Activated CD4-positive, alpha-beta memory T cell treated with anti-CD3 and anti-CD28 coated beads for 36 hours (primary cell): ENCODE results near the gene SYMPK. TPM values are rescaled to one million over a fixed set of nuclear protein-coding genes. Genes with fewer than 3 reads are reported as not detected.

Source experiments
- CTCF ChIA-PET: fragments of 350-600 bp; sonication (Branson Sonifier 250); formaldehyde crosslinking; loops from one replicate; lab custom pipeline; 2021; ENCODE audit warnings: antibody characterized with exemption, inconsistent platforms; lab: Charles Lee
- POLR2A ChIA-PET: fragments of 350-600 bp; sonication (Branson Sonifier 250); formaldehyde crosslinking; loops from one replicate; lab custom pipeline; 2021; ENCODE audit warnings: antibody characterized with exemption; lab: Charles Lee
- DNase-seq: peaks from one replicate; pipeline ENCODE4 v3.0.0-alpha.2; 2020
- H3K27ac Mint-ChIP-seq: one replicate; pipeline ENCODE4 v1.8.0; 2021; ENCODE audit warnings: mixed read lengths
- H3K27me3 Mint-ChIP-seq: one replicate; pipeline ENCODE4 v1.8.0; 2021; ENCODE audit warnings: mixed read lengths
- H3K36me3 Mint-ChIP-seq: one replicate; pipeline ENCODE4 v1.8.0; 2021; ENCODE audit warnings: mixed read lengths
- H3K4me1 Mint-ChIP-seq: one replicate; pipeline ENCODE4 v1.8.0; 2021; ENCODE audit warnings: low read depth, mixed read lengths
- H3K4me3 Mint-ChIP-seq: one replicate; pipeline ENCODE4 v1.8.0; 2021; ENCODE audit warnings: mild to moderate bottlenecking, mixed read lengths
- H3K9me3 Mint-ChIP-seq: one replicate; pipeline ENCODE4 v1.8.0; 2021; ENCODE audit warnings: mixed read lengths
- intact Hi-C: fragments of 100-400 bp; cut with micrococcal nuclease; formaldehyde crosslinking; loops from one replicate; pipeline ENCODE4 v1.15.1; 2023
- total RNA-seq, 2 experiments: library from RNA; stranded (reverse); gene quantifications; one replicate each; pipeline ENCODE4 v1.2.3, GENCODE V29; 2021

The SYMPK gene
- total RNA-seq, 2 experiments from 2014 or later: 87.8 to 91.6 TPM

GRCh38 chr19:45793876-45794275 is 69.1 kb downstream of the SYMPK start:
- H3K9me3 Mint-ChIP-seq: no peaks in the 10 kb centered on the region
- POLR2A ChIA-PET: no interaction called here
- H3K27ac Mint-ChIP-seq: no peak overlapping the region
- CTCF ChIA-PET: interaction anchor here (2.0 to 2.4 kb wide), 2 partner anchors 23 to 24 kb away, joined by 6 to 16 read pairs; partner anchors contain the start of gene SIX5
- no peak for DNase-seq
- H3K27me3 Mint-ChIP-seq: peaks cover 24% of the 10 kb centered on the region
- H3K4me1 Mint-ChIP-seq: peaks cover 32% of the 10 kb centered on the region
- peaks cover 20% of the 10 kb centered on the region for H3K36me3 Mint-ChIP-seq
- peak overlapping the region; percentile 10 for H3K4me3 Mint-ChIP-seq
- intact Hi-C loops: loop anchor here (1.0 to 2.0 kb wide), 2 partner anchors 15 to 69 kb away; partner anchors contain the start of gene SYMPK

- Mint-ChIP-seq H3K4me3 (peak overlapping the region; percentile 68), H3K27ac (peak overlapping the region; percentile 79), H3K9me3 (no peaks in the 10 kb centered on the region), H3K27me3 (peaks cover 21% of the 10 kb centered on the region), H3K36me3 (peaks cover 27% of the 10 kb centered on the region), H3K4me1 (peaks cover 30% of the 10 kb centered on the region)
- no peak for DNase-seq
- POLR2A ChIA-PET: interaction anchor here (0.7 to 1.4 kb wide), 4 partner anchors 14 to 70 kb away, joined by 3 read pairs; partner anchors contain the start of gene SIX5
- CTCF ChIA-PET: interaction anchor here (0.5 to 2.4 kb wide), 4 partner anchors 23 to 1691 kb away, joined by 3 to 16 read pairs (median 4); partner anchors contain the start of genes KPTN and SIX5
- intact Hi-C loops: loop anchor here (1.0 to 2.0 kb wide), 2 partner anchors 14 to 70 kb away; partner anchors contain the start of gene SYMPK
These were observed 69.8 kb downstream of the SYMPK start for GRCh38 chr19:45793178-45793564.

- no peaks in the 10 kb centered on the region for H3K9me3 Mint-ChIP-seq
- intact Hi-C loops: loop anchor here (1.0 to 2.0 kb wide), 3 partner anchors 13 to 75 kb away; partner anchors contain the start of gene SYMPK
These were observed 70.3 kb downstream of the SYMPK start, which contains the start of gene DMWD for GRCh38 chr19:45792470-45793177. DMWD (minus strand) TSS chr19:45792845; CDS start chr19:45792756, 89 bp downstream.

GRCh38 chr19:45791744-45792469 is 71.0 kb downstream of the SYMPK start:
- CTCF ChIA-PET: interaction anchor here (1.0 to 2.4 kb wide), 4 partner anchors 13 to 25 kb away, joined by 3 to 16 read pairs (median 4); partner anchors contain the start of gene SIX5
- H3K4me3 Mint-ChIP-seq: peak overlapping the region; percentile 94
- peak overlapping the region; percentile 78 for H3K27ac Mint-ChIP-seq
- peaks cover 30% of the 10 kb centered on the region for H3K4me1 Mint-ChIP-seq
- POLR2A ChIA-PET: interaction anchor here (1.1 to 1.4 kb wide), 3 partner anchors 20 to 71 kb away, joined by 3 read pairs; partner anchors contain the start of gene SIX5
- no peaks in the 10 kb centered on the region for H3K9me3 Mint-ChIP-seq
- DNase-seq: peak; percentile 40
- peaks cover 40% of the 10 kb centered on the region for H3K36me3 Mint-ChIP-seq
- intact Hi-C loops: loop anchor here (1.0 to 2.0 kb wide), 3 partner anchors 22 to 75 kb away; partner anchors contain the start of gene SYMPK
- peaks cover 18% of the 10 kb centered on the region for H3K27me3 Mint-ChIP-seq

More at GRCh38 chr19:45792470-45793177, 70.3 kb downstream of the SYMPK start, which contains the start of gene DMWD:
- peaks cover 30% of the 10 kb centered on the region for H3K4me1 Mint-ChIP-seq
- DNase-seq: peak; percentile 100
- H3K27ac Mint-ChIP-seq: peak within 1 kb of the TSS; percentile 79
- CTCF ChIA-PET: interaction anchor here (0.5 to 2.4 kb wide), 4 partner anchors 23 to 1691 kb away, joined by 3 to 16 read pairs (median 4); partner anchors contain the start of genes KPTN and SIX5
- POLR2A ChIA-PET: interaction anchor here (0.7 to 1.4 kb wide), 4 partner anchors 13 to 71 kb away, joined by 3 read pairs; partner anchors contain the start of gene SIX5
- peak within 1 kb of the TSS; percentile 94 for H3K4me3 Mint-ChIP-seq
- peaks cover 18% of the 10 kb centered on the region for H3K27me3 Mint-ChIP-seq
- peaks cover 33% of the 10 kb centered on the region for H3K36me3 Mint-ChIP-seq

- peaks cover 30% of the 10 kb centered on the region for H3K4me1 Mint-ChIP-seq
- intact Hi-C loops: loop anchor here (1.0 kb wide), 1 partner anchor 21 kb away; no protein-coding TSS in a partner anchor
- H3K36me3 Mint-ChIP-seq: peaks cover 47% of the 10 kb centered on the region
- H3K27me3 Mint-ChIP-seq: peaks cover 16% of the 10 kb centered on the region
- no peaks in the 10 kb centered on the region for H3K9me3 Mint-ChIP-seq
- ChIA-PET CTCF (interaction anchor here (0.9 to 1.4 kb wide), 4 partner anchors 8 to 26 kb away, joined by 3 to 5 read pairs (median 4); partner anchors contain the start of gene SIX5), POLR2A (no interaction called here)
- peak; percentile 55 for DNase-seq
- peak overlapping the region; percentile 7 for H3K27ac Mint-ChIP-seq
- H3K4me3 Mint-ChIP-seq: peak overlapping the region; percentile 94
These were observed 72.0 kb downstream of the SYMPK start for GRCh38 chr19:45790942-45791341.

GRCh38 chr19:45789035-45789786 is 73.7 kb downstream of the SYMPK start:
- no peak for DNase-seq
- H3K9me3 Mint-ChIP-seq: no peaks in the 10 kb centered on the region
- peaks cover 47% of the 10 kb centered on the region for H3K36me3 Mint-ChIP-seq
- H3K27me3 Mint-ChIP-seq: peaks cover 8% of the 10 kb centered on the region
- H3K4me1 Mint-ChIP-seq: peaks cover 26% of the 10 kb centered on the region
- H3K27ac Mint-ChIP-seq: no peak overlapping the region
- H3K4me3 Mint-ChIP-seq: no peak overlapping the region
- ChIA-PET POLR2A (no interaction called here), CTCF (interaction anchor here (1.2 to 2.1 kb wide), 3 partner anchors 10 to 28 kb away, joined by 4 to 5 read pairs (median 4); no protein-coding TSS in a partner anchor)
- intact Hi-C loops: no loop called here

GRCh38 chr19:45786533-45786894 is 76.4 kb downstream of the SYMPK start:
- H3K36me3 Mint-ChIP-seq: peaks cover 44% of the 10 kb centered on the region

GRCh38 chr19:45785781-45786532 is 77.0 kb downstream of the SYMPK start:
- Mint-ChIP-seq H3K4me1 (peaks cover 4% of the 10 kb centered on the region), H3K27me3 (peaks cover 3% of the 10 kb centered on the region), H3K27ac (no peak overlapping the region), H3K4me3 (no peak overlapping the region), H3K9me3 (no peaks in the 10 kb centered on the region), H3K36me3 (peaks cover 42% of the 10 kb centered on the region)
- CTCF ChIA-PET: no interaction called here
- intact Hi-C loops: no loop called here
- POLR2A ChIA-PET: no interaction called here
- DNase-seq: no peak

More at GRCh38 chr19:45786533-45786894, 76.4 kb downstream of the SYMPK start:
- ChIA-PET CTCF (no interaction called here), POLR2A (no interaction called here)
- peaks cover 10% of the 10 kb centered on the region for H3K4me1 Mint-ChIP-seq
- no peak for DNase-seq
- no peak overlapping the region for H3K4me3 Mint-ChIP-seq
- intact Hi-C loops: no loop called here
- peaks cover 1% of the 10 kb centered on the region for H3K27me3 Mint-ChIP-seq
- no peak overlapping the region for H3K27ac Mint-ChIP-seq
- no peaks in the 10 kb centered on the region for H3K9me3 Mint-ChIP-seq

GRCh38 chr19:45785097-45785496 is 77.8 kb downstream of the SYMPK start:
- H3K36me3 Mint-ChIP-seq: peaks cover 38% of the 10 kb centered on the region
- DNase-seq: no peak
- no peaks in the 10 kb centered on the region for H3K9me3 Mint-ChIP-seq
- no peaks in the 10 kb centered on the region for H3K4me1 Mint-ChIP-seq
- ChIA-PET POLR2A (no interaction called here), CTCF (interaction anchor here (1.0 kb wide), 2 partner anchors 10 to 14 kb away, joined by 3 read pairs; no protein-coding TSS in a partner anchor)
- no peak overlapping the region for H3K27ac Mint-ChIP-seq
- no peak overlapping the region for H3K4me3 Mint-ChIP-seq
- H3K27me3 Mint-ChIP-seq: peaks cover 8% of the 10 kb centered on the region
- intact Hi-C loops: no loop called here

- H3K4me1 Mint-ChIP-seq: peaks cover 9% of the 10 kb centered on the region
- CTCF ChIA-PET: interaction anchor here (2.8 kb wide), 1 partner anchor 15 kb away, joined by 14 read pairs; no protein-coding TSS in a partner anchor
- POLR2A ChIA-PET: no interaction called here
- no peak overlapping the region for H3K27ac Mint-ChIP-seq
- no peak overlapping the region for H3K4me3 Mint-ChIP-seq
- no peaks in the 10 kb centered on the region for H3K9me3 Mint-ChIP-seq
- H3K27me3 Mint-ChIP-seq: peaks cover 14% of the 10 kb centered on the region
- intact Hi-C loops: no loop called here
- peaks cover 30% of the 10 kb centered on the region for H3K36me3 Mint-ChIP-seq
- DNase-seq: no peak
These were observed 78.9 kb downstream of the SYMPK start for GRCh38 chr19:45784096-45784495.
